Neural crest cell (in vitro differentiated cells): ENCODE measurements around the gene NDUFB3. TPM values are rescaled to one million over a fixed set of nuclear protein-coding genes. Genes with fewer than 3 reads are reported as not detected.

Source experiments
- DNase-seq: peaks from one replicate; pipeline ENCODE4 v3.0.0; 2021; ENCODE audit warnings: low read depth, mixed read lengths, low spot score
- H3K27ac Mint-ChIP-seq: one replicate; pipeline ENCODE4 v1.8.0; 2021; ENCODE audit warnings: mild to moderate bottlenecking, mixed read lengths; ENCODE audit not compliant: unreplicated experiment
- H3K27me3 Mint-ChIP-seq: 2 replicates; pipeline ENCODE4 v1.8.0; 2021; ENCODE audit warnings: low read depth, mild to moderate bottlenecking, mixed read lengths
- H3K36me3 Mint-ChIP-seq: 2 replicates; pipeline ENCODE4 v1.8.0; 2021; ENCODE audit warnings: low read depth, mild to moderate bottlenecking, mixed read lengths
- H3K4me1 Mint-ChIP-seq: 2 replicates; pipeline ENCODE4 v1.8.0; 2021; ENCODE audit warnings: mixed read lengths
- H3K4me3 Mint-ChIP-seq: one replicate; pipeline ENCODE4 v1.8.0; 2021; ENCODE audit warnings: mild to moderate bottlenecking, mixed read lengths
- H3K9me3 Mint-ChIP-seq: 2 replicates; pipeline ENCODE4 v1.8.0; 2021; ENCODE audit warnings: mixed read lengths
- CTCF ChIP-seq: fragments of 200-600 bp; sonication (generic); conservative IDR thresholded peaks from 2 replicates; pipeline ENCODE4 v1.5.0; 2021; ENCODE audit warnings: antibody characterized with exemption, mild to moderate bottlenecking
- total RNA-seq: library from RNA; stranded (reverse); gene quantifications from 2 replicates; pipeline ENCODE4 v1.2.1, GENCODE V29; 2021

The NDUFB3 gene
- total RNA-seq, 1 donor from 2014 or later = 87.1 TPM

- no peak overlapping the region for H3K4me3 Mint-ChIP-seq
- no peak for DNase-seq
- no peaks in the 10 kb centered on the region for H3K9me3 Mint-ChIP-seq
- no peak overlapping the region for H3K27ac Mint-ChIP-seq
- H3K4me1 Mint-ChIP-seq = no peaks in the 10 kb centered on the region
- no peaks in the 10 kb centered on the region for H3K27me3 Mint-ChIP-seq
- no peaks in the 10 kb centered on the region for H3K36me3 Mint-ChIP-seq
- no peak for TF ChIP-seq CTCF
These were observed 35.8 kb downstream of the NDUFB3 start for GRCh38 chr2:201107624-201108023.

- H3K9me3 Mint-ChIP-seq = no peaks in the 10 kb centered on the region
- no peak for DNase-seq
- no peaks in the 10 kb centered on the region for H3K36me3 Mint-ChIP-seq
- H3K4me3 Mint-ChIP-seq = no peak overlapping the region
- H3K27ac Mint-ChIP-seq = no peak overlapping the region
- no peaks in the 10 kb centered on the region for H3K27me3 Mint-ChIP-seq
- no peaks in the 10 kb centered on the region for H3K4me1 Mint-ChIP-seq
- no peak for TF ChIP-seq CTCF
These were observed 36.5 kb downstream of the NDUFB3 start for GRCh38 chr2:201108341-201108740.

GRCh38 chr2:201109186-201109585 lies 37.4 kb downstream of the NDUFB3 start:
- H3K27ac Mint-ChIP-seq = no peak overlapping the region
- no peak for DNase-seq
- no peaks in the 10 kb centered on the region for H3K36me3 Mint-ChIP-seq
- H3K27me3 Mint-ChIP-seq = no peaks in the 10 kb centered on the region
- no peaks in the 10 kb centered on the region for H3K9me3 Mint-ChIP-seq
- no peak overlapping the region for H3K4me3 Mint-ChIP-seq
- H3K4me1 Mint-ChIP-seq = no peaks in the 10 kb centered on the region
- TF ChIP-seq CTCF = no peak

GRCh38 chr2:201110615-201111014 lies 38.8 kb downstream of the NDUFB3 start:
- no peak for DNase-seq
- H3K27me3 Mint-ChIP-seq = no peaks in the 10 kb centered on the region
- no peaks in the 10 kb centered on the region for H3K4me1 Mint-ChIP-seq
- no peaks in the 10 kb centered on the region for H3K9me3 Mint-ChIP-seq
- H3K4me3 Mint-ChIP-seq = no peak overlapping the region
- no peak for TF ChIP-seq CTCF
- no peak overlapping the region for H3K27ac Mint-ChIP-seq
- no peaks in the 10 kb centered on the region for H3K36me3 Mint-ChIP-seq

GRCh38 chr2:201111096-201111495 lies 39.3 kb downstream of the NDUFB3 start:
- no peaks in the 10 kb centered on the region for H3K36me3 Mint-ChIP-seq
- no peaks in the 10 kb centered on the region for H3K9me3 Mint-ChIP-seq
- no peak overlapping the region for H3K27ac Mint-ChIP-seq
- H3K4me3 Mint-ChIP-seq = no peak overlapping the region
- TF ChIP-seq CTCF = no peak
- H3K4me1 Mint-ChIP-seq = no peaks in the 10 kb centered on the region
- no peak for DNase-seq
- H3K27me3 Mint-ChIP-seq = no peaks in the 10 kb centered on the region

- no peaks in the 10 kb centered on the region for H3K36me3 Mint-ChIP-seq
- H3K9me3 Mint-ChIP-seq = no peaks in the 10 kb centered on the region
- H3K27ac Mint-ChIP-seq = no peak overlapping the region
- H3K4me3 Mint-ChIP-seq = peak overlapping the region; percentile 64
- no peak for TF ChIP-seq CTCF
- DNase-seq = no peak
- no peaks in the 10 kb centered on the region for H3K27me3 Mint-ChIP-seq
- peaks cover 12% of the 10 kb centered on the region for H3K4me1 Mint-ChIP-seq
These were observed 42.5 kb downstream of the NDUFB3 start for GRCh38 chr2:201114350-201114749.
